HCT116 (cell line): ENCODE results near the gene USP24. TPM values are rescaled to one million over a fixed set of nuclear protein-coding genes. Genes with fewer than 3 reads are reported as not detected.

Experiments used
- ATAC-seq: fragments of 200-7000 bp; cut with Tn5 transposase; 2 replicates; pipeline ENCODE4 v1.9.1; 2020; ENCODE audit warnings: mild to moderate bottlenecking, moderate library complexity
- BruUV-seq: library from RNA; stranded (reverse); fragments of 400-500 nt; replicated peaks from 2 replicates; lab custom pipeline; 2021; lab: Mats Ljungman, UMichigan
- CTCF ChIA-PET: fragments of 300-600 bp; sonication (Branson Sonifier 250); formaldehyde crosslinking; loops from one replicate; lab custom pipeline; 2021; ENCODE audit warnings: antibody characterized with exemption; lab: Charles Lee
- POLR2A ChIA-PET: fragments of 300-600, 350-600 bp; sonication (Branson Sonifier 250); formaldehyde crosslinking; loops from one replicate; lab custom pipeline; 2021; ENCODE audit warnings: antibody characterized with exemption; lab: Charles Lee
- RAD21 ChIA-PET, 2 experiments: fragments of 300-600 bp; sonication (Branson Sonifier 250); formaldehyde crosslinking; loops; one replicate each; lab custom pipeline; 2023; ENCODE audit warnings: low total read pairs in 2 of 2; ENCODE audit not compliant: uncharacterized antibody in 2 of 2, unreplicated experiment in 2 of 2, low non-redundant PET in 1 of 2; lab: Charles Lee
- DNase-seq: peaks from one replicate; pipeline ENCODE4 v3.0.0-alpha.2; 2010; ENCODE audit warnings: low read depth, low spot score
- H2AFZ ChIP-seq: fragments of 200-600 bp; shearing (Covaris generic), sonication (generic); 2 replicates; pipeline ENCODE4 v1.6.1; 2017; ENCODE audit warnings: low read depth, mixed run types, mixed read lengths, antibody characterized with exemption, low read length; ENCODE audit not compliant: poor library complexity, severe bottlenecking
- H3K27ac ChIP-seq: 2 replicates; pipeline ENCODE4 v1.5.1; 2012; ENCODE audit warnings: low read depth, low read length
- H3K27me3 ChIP-seq: fragments of 200-600 bp; sonication (generic); 2 replicates; pipeline ENCODE4 v1.6.1; 2016; ENCODE audit warnings: mixed run types, low read length, mixed read lengths; ENCODE audit not compliant: insufficient read depth
- H3K36me3 ChIP-seq, 2 experiments: fragments of 200-500 bp in 1 of 2; fragments of 200-600 bp in 1 of 2; sonication (Bioruptor generic) in 1 of 2; sonication (generic) in 1 of 2; 2 replicates each; pipeline versions ENCODE4 v1.5.1 to v1.6.1; 2014 to 2016; ENCODE audit warnings: low read length in 2 of 2, inconsistent platforms in 1 of 2, mixed read lengths in 1 of 2, mixed run types in 1 of 2; ENCODE audit not compliant: insufficient read depth in 2 of 2, control insufficient read depth in 1 of 2
- H3K4me1 ChIP-seq, 2 experiments: fragments of 200-600 bp in 1 of 2; sonication (generic) in 1 of 2; 2 replicates each; pipeline versions ENCODE4 v1.5.1 to v1.6.1; 2012 to 2017; ENCODE audit warnings: low read length in 2 of 2, inconsistent platforms in 1 of 2, mild to moderate bottlenecking in 1 of 2, mixed read lengths in 1 of 2, mixed run types in 1 of 2, moderate library complexity in 1 of 2; ENCODE audit not compliant: insufficient read depth in 2 of 2, control insufficient read depth in 1 of 2
- H3K4me2 ChIP-seq: fragments of 200-600 bp; sonication (generic); 2 replicates; pipeline ENCODE4 v1.6.1; 2017; ENCODE audit warnings: mixed run types, low read length, mixed read lengths
- H3K4me3 ChIP-seq, 2 experiments: fragments of 200-600 bp in 1 of 2; sonication (generic) in 1 of 2; replicated peaks in 1 of 2; 2 replicates each; pipeline ENCODE4 v1.5.1; 2011 to 2016; ENCODE audit warnings: low read length in 2 of 2, control low read depth in 1 of 2, low read depth in 1 of 2, mild to moderate bottlenecking in 1 of 2, mixed read lengths in 1 of 2, mixed run types in 1 of 2
- H3K79me2 ChIP-seq: fragments of 200-600 bp; sonication (generic); 2 replicates; pipeline ENCODE4 v1.6.1; 2017; ENCODE audit warnings: mild to moderate bottlenecking, mixed run types, low read length, moderate library complexity, mixed read lengths; ENCODE audit not compliant: insufficient read depth
- H3K9ac ChIP-seq: fragments of 200-600 bp; sonication (generic); 2 replicates; pipeline ENCODE4 v1.6.1; 2016; ENCODE audit warnings: low read length, mixed read lengths
- H3K9me2 ChIP-seq: fragments of 200-600 bp; sonication (generic), shearing (Covaris generic); 2 replicates; pipeline ENCODE4 v1.6.1; 2017; ENCODE audit warnings: mixed run types, mild to moderate bottlenecking, moderate library complexity; ENCODE audit not compliant: insufficient read depth
- H3K9me3 ChIP-seq, 2 experiments: fragments of 200-500 bp in 1 of 2; fragments of 200-600 bp in 1 of 2; sonication (Bioruptor generic) in 1 of 2; sonication (generic) in 1 of 2; 2 replicates each; pipeline ENCODE4 v1.6.1; 2014 to 2017; ENCODE audit warnings: low read length in 2 of 2, mixed read lengths in 2 of 2, inconsistent platforms in 1 of 2, low read depth in 1 of 2, mild to moderate bottlenecking in 1 of 2, mixed run types in 1 of 2, moderate library complexity in 1 of 2; ENCODE audit not compliant: control insufficient read depth in 1 of 2, insufficient read depth in 1 of 2
- H4K20me1 ChIP-seq: fragments of 200-600 bp; sonication (generic), shearing (Covaris generic); 2 replicates; pipeline ENCODE4 v1.6.1; 2017; ENCODE audit warnings: mixed run types, mild to moderate bottlenecking, moderate library complexity; ENCODE audit not compliant: insufficient read depth
- CBX3 ChIP-seq: IDR thresholded peaks from 2 replicates; pipeline ENCODE4 v1.6.1; 2012; ENCODE audit warnings: low read depth
- CEBPB ChIP-seq: IDR thresholded peaks from 2 replicates; pipeline ENCODE4 v1.6.1; 2012; ENCODE audit warnings: low read depth
- EZH2 ChIP-seq: fragments of 200-600 bp; sonication (generic); IDR thresholded peaks from 2 replicates; pipeline ENCODE4 v1.6.1; 2017; ENCODE audit warnings: antibody characterized with exemption, mixed run types
- EZH2phosphoT487 ChIP-seq: fragments of 200-600 bp; IDR thresholded peaks from 2 replicates; pipeline ENCODE4 v1.6.1; 2018; ENCODE audit warnings: antibody characterized with exemption, borderline replicate concordance
- JUND ChIP-seq: IDR thresholded peaks from 2 replicates; pipeline ENCODE4 v1.6.1; 2012
- RAD21 ChIP-seq: IDR thresholded peaks from 2 replicates; pipeline ENCODE4 v1.6.1; 2012; ENCODE audit warnings: low read depth, mild to moderate bottlenecking
- REST ChIP-seq: IDR thresholded peaks from 2 replicates; pipeline ENCODE4 v1.6.1; 2012; ENCODE audit warnings: low read depth
- SP1 ChIP-seq: IDR thresholded peaks from 2 replicates; pipeline ENCODE4 v1.6.1; 2012; ENCODE audit warnings: low read depth
- SRF ChIP-seq: IDR thresholded peaks from 2 replicates; pipeline ENCODE4 v1.6.1; 2012; ENCODE audit warnings: low read depth
- TCF7L2 ChIP-seq: IDR thresholded peaks from 2 replicates; pipeline ENCODE4 v1.7.0; 2011; ENCODE audit warnings: borderline replicate concordance, inconsistent platforms; ENCODE audit not compliant: insufficient read depth, insufficient read length; ENCODE audit errors: extremely low read depth
- YY1 ChIP-seq: IDR thresholded peaks from 2 replicates; pipeline ENCODE4 v1.6.1; 2011; ENCODE audit warnings: low read length, low read depth, moderate library complexity, mild to moderate bottlenecking; ENCODE audit not compliant: insufficient replicate concordance; ENCODE audit errors: extremely low read depth
- ZNF274 ChIP-seq: fragments of 200-500 bp; sonication (Bioruptor generic); IDR thresholded peaks from 2 replicates; pipeline ENCODE4 v1.6.1; 2014; ENCODE audit warnings: mild to moderate bottlenecking, low read depth, low read length, inconsistent platforms
- intact Hi-C: fragments of 100-400 bp; cut with micrococcal nuclease; formaldehyde crosslinking; loops from 2 replicates; pipeline ENCODE4 v1.10.0; 2022
- total RNA-seq: library from RNA; stranded (reverse); gene quantifications from one replicate; pipeline ENCODE4 v1.2.1, GENCODE V29; 2021; ENCODE audit not compliant: unreplicated experiment
- TF ChIP-seq, protein P1 (sequence below): IDR thresholded peaks from 2 replicates; pipeline ENCODE4 v1.6.1; 2012

USP24 gene
- total RNA-seq, 1 experiment from 2014 or later: 34.2 TPM

DNA sequence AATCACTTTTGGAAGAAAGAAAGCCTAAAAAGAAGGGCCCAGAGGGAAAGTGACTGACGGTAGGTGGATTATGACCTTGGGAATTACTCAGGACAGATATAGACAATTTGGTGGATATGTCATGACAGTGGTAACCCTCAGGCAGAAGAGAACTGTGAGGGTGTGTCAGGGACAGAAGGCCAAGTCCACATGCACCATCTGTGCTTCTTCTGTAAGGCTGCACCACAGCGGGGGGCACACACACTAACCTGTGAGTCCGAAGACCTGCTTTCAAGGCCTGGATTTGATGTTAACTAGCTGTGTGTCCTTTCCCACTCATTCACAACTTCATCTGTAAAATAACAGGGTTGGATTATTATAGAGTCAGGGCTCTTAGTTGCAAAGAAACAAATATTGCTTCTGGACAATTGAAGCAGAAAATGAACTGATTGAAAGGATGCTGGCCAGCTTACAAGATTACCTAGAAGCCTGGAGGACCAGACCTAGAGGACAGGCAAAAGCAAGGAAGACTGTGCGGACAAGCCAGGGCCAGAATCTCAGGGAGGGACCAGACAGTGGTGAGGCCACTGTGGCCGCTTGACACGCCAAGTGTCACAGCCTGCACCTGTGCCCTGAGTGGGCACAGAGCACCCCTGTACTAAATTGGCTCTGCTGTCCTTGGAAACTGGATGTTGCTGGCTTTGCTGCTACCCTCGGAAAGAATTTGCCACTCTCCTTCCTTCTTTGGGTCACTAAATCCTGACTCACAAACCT is 34.7 kb upstream of the USP24 start (continued):
- no peak for TF ChIP-seq EZH2

DNA sequence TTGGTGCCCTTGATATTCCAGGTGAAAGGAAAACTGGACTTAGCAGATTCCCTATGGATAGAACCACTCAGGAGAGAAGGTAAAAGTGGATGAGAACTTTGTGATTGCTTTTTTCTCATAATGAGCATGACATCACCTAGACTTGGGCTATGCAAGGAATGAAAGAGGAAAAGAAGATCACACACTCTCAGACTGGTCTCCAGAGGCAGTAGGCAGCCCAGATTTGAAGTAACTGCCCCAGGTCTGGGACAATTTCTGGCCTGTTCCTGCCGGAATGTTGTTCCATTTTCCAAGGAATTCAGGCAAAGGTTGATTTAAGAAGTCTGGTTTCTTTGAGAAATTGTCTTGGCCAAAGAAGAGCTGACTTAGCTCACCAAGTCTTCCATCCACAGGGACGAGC is 31.7 kb upstream of the USP24 start:
- Histone ChIP-seq H3K4me2 (no peak overlapping the region), H3K9me2 (no peaks in the 10 kb centered on the region), H3K9ac (no peak overlapping the region), H4K20me1 (no peaks in the 10 kb centered on the region), H3K27ac (no peak overlapping the region), H3K4me1 (no peaks in the 10 kb centered on the region), H3K4me3 (no peak overlapping the region), H3K36me3 (no peaks in the 10 kb centered on the region), H3K27me3 (no peaks in the 10 kb centered on the region), H2AFZ (no peak overlapping the region), H3K9me3 (no peaks in the 10 kb centered on the region), H3K79me2 (no peaks in the 10 kb centered on the region)
- BruUV-seq: no TSS peak
- TF ChIP-seq, protein P1, sequence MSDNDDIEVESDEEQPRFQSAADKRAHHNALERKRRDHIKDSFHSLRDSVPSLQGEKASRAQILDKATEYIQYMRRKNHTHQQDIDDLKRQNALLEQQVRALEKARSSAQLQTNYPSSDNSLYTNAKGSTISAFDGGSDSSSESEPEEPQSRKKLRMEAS: no peak
- TF ChIP-seq RAD21 (no peak), SP1 (no peak), EZH2phosphoT487 (no peak), YY1 (no peak), REST (no peak), CEBPB (no peak), JUND (no peak), SRF (no peak), ZNF274 (no peak), TCF7L2 (no peak), CBX3 (no peak)
- DNase-seq: no peak
- ChIA-PET POLR2A (no interaction called here), RAD21 (no interaction called here), CTCF (no interaction called here)
- no peak for ATAC-seq
- intact Hi-C loops: no loop called here
